22Rv1 (cell line): ENCODE measurements around the gene CTTN.

ENCODE experiments used
- H3K27ac ChIP-seq: fragments of 450-650 bp; 2 replicates; pipeline ENCODE4 v1.5.1; 2017
- ZFX ChIP-seq: fragments of 450-650 bp; IDR thresholded peaks from 2 replicates; pipeline ENCODE4 v1.6.1; 2017; ENCODE audit warnings: antibody characterized with exemption, borderline replicate concordance
- TF ChIP-seq, protein P1 (sequence below): fragments of 450-650 bp; IDR thresholded peaks from 2 replicates; pipeline ENCODE4 v1.5.1; 2017; ENCODE audit warnings: mild to moderate bottlenecking

Gene CTTN

GRCh38 chr11:70365544-70365927, 32.8 kb upstream of the CTTN start:
- no peak for TF ChIP-seq ZFX
- TF ChIP-seq, protein P1, sequence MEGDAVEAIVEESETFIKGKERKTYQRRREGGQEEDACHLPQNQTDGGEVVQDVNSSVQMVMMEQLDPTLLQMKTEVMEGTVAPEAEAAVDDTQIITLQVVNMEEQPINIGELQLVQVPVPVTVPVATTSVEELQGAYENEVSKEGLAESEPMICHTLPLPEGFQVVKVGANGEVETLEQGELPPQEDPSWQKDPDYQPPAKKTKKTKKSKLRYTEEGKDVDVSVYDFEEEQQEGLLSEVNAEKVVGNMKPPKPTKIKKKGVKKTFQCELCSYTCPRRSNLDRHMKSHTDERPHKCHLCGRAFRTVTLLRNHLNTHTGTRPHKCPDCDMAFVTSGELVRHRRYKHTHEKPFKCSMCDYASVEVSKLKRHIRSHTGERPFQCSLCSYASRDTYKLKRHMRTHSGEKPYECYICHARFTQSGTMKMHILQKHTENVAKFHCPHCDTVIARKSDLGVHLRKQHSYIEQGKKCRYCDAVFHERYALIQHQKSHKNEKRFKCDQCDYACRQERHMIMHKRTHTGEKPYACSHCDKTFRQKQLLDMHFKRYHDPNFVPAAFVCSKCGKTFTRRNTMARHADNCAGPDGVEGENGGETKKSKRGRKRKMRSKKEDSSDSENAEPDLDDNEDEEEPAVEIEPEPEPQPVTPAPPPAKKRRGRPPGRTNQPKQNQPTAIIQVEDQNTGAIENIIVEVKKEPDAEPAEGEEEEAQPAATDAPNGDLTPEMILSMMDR, result no peak

GRCh38 chr11:70367071-70367470, 31.3 kb upstream of the CTTN start:
- TF ChIP-seq, protein P1, result no peak
- no peak for TF ChIP-seq ZFX
- no peak overlapping the region for H3K27ac ChIP-seq

More at GRCh38 chr11:70365544-70365927, 32.8 kb upstream of the CTTN start:
- no peak overlapping the region for H3K27ac ChIP-seq

DNA sequence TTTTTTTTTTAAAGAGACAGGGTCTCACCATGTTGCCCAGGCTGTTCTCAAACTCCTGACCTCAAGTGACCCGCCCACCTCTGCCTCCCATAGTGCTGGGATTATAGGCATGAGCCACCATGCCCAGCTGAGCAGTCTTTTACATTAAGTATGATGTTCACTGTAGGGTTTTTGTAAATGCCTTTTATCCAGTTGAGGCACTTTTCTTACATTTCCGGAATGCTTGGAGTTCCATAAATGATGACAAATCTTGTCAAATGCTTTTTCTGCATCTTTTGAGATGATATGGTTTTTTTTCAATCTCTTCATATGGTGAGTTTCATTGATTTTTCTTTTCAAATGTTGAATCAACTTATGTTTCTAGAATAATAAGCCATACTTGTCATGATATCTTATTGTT, 29.4 kb upstream of the CTTN start:
- TF ChIP-seq, protein P1, result no peak
- TF ChIP-seq ZFX, result no peak
- no peak overlapping the region for H3K27ac ChIP-seq

DNA sequence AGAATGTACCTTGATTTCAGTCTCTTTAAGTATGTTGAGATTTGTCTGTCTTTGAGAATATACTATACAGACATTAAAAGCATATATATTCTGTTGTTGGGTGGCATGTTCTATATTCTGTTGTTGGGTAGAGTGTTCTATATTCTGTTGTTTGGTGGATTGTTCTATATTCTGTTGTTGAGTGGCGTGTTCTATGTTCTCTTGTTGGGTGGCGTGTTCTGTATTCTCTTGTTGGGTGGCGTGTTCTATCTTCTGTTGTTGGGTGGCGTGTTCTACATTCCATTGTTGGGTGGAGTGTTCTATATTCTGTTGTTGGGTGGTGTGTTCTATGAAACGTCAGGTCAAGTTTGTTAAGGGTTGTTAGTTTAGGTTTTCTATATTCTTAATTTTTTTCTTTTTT, 27.1 kb upstream of the CTTN start:
- H3K27ac ChIP-seq, result no peak overlapping the region
- TF ChIP-seq, protein P1, result no peak
- TF ChIP-seq ZFX, result no peak

DNA sequence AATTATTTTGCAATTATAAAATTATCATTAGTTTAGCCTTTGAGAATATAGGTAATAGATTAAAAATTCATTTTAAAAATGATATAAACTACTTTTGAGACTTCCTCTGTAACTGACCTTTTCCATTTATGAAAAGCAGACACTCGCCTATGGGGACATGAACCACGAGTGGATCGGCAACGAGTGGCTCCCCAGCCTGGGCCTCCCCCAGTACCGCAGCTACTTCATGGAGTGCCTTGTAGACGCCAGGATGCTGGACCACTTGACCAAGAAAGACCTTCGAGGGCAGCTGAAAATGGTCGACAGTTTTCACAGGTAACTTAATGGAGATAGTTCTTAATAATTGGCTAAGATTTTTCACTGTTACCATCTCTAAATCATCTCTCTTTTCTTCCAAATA, 26.3 kb upstream of the CTTN start:
- no peak overlapping the region for H3K27ac ChIP-seq
- TF ChIP-seq, protein P1, result no peak
- no peak for TF ChIP-seq ZFX

DNA sequence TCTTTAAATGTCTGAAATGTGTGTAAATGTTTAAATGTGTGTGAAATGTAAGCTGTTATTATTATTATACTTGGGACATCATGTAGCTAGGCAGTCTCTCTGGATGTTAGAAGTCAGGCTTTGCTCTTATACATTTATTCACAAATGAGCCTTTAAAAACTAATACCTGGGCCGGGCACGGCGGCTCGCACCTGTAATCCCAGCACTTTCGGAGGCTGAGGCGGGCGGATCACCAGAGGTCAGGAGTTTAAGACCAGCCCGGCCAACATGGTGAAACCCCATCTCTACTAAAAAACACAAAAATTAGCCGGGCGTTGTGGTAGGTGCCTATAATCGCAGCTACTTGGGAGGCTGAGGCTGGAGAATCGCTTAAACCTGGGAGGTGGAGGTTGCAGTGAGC, 21.7 kb upstream of the CTTN start:
- H3K27ac ChIP-seq, result no peak overlapping the region
- no peak for TF ChIP-seq ZFX
- TF ChIP-seq, protein P1, result no peak

DNA sequence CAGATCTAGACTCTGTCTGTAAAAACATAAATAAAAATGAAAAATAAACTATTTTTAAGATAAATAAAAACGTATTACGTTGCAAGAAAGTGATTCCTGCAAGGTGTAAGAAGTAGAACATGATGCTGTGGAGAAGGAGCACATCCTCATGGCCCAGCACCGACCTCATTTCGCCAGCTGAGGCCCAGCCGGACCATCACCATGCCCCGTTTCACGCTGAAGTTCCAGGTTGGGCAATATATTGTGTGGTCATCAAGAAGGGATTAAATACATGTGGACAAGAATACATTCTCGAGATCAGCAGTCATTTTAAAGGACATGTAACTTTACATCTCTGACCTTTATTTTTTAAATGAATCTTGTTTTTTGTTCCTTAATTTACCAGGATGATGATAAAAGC, 20.7 kb upstream of the CTTN start:
- H3K27ac ChIP-seq, result no peak overlapping the region
- no peak for TF ChIP-seq ZFX
- TF ChIP-seq, protein P1, result no peak
